Measurements from ENCODE around the gene GSS.

GSS gene

DNA sequence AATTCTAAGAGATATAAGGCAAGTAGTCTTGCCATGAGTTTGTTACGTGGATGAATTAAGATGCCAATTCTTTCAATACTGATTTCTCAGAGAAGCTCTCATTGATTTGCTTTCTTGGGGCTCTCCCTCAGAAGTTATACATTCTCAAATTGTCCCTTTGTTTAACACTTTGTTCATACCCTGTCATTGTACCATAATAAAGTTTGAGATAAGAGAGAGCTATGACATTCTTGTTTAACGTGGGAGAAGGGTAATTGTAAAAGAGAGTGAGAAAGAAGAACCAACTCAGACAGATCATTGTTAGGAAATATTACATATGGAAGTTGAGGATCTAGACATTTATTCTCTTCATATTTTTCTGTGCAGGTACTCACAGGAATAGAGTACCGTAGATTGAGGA is 60.1 kb downstream of the GSS start:
- Histone ChIP-seq H3K4me1 (no peaks in the 10 kb centered on the region), H3K27ac (no peak overlapping the region), H3K9ac (no peak overlapping the region), H3K79me2 (peaks cover 10% of the 10 kb centered on the region), H3K36me3 (ENCODE audit: control insufficient read depth, insufficient read depth, low read length) (no peaks in the 10 kb centered on the region), H3K9me3 (ENCODE audit: control insufficient read depth, low read length) (no peaks in the 10 kb centered on the region), H3K27me3 (ENCODE audit: control insufficient read depth, insufficient read depth, low read length) (no peaks in the 10 kb centered on the region), H3K4me2 (ENCODE audit: low read length) (no peak overlapping the region), H3K4me3 (ENCODE audit: low read depth, low read length) (no peak overlapping the region), H2AFZ (no peak overlapping the region)
- TF ChIP-seq, protein P1, sequence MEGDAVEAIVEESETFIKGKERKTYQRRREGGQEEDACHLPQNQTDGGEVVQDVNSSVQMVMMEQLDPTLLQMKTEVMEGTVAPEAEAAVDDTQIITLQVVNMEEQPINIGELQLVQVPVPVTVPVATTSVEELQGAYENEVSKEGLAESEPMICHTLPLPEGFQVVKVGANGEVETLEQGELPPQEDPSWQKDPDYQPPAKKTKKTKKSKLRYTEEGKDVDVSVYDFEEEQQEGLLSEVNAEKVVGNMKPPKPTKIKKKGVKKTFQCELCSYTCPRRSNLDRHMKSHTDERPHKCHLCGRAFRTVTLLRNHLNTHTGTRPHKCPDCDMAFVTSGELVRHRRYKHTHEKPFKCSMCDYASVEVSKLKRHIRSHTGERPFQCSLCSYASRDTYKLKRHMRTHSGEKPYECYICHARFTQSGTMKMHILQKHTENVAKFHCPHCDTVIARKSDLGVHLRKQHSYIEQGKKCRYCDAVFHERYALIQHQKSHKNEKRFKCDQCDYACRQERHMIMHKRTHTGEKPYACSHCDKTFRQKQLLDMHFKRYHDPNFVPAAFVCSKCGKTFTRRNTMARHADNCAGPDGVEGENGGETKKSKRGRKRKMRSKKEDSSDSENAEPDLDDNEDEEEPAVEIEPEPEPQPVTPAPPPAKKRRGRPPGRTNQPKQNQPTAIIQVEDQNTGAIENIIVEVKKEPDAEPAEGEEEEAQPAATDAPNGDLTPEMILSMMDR (IDR thresholded peaks at IDR 0.05): no peak

DNA sequence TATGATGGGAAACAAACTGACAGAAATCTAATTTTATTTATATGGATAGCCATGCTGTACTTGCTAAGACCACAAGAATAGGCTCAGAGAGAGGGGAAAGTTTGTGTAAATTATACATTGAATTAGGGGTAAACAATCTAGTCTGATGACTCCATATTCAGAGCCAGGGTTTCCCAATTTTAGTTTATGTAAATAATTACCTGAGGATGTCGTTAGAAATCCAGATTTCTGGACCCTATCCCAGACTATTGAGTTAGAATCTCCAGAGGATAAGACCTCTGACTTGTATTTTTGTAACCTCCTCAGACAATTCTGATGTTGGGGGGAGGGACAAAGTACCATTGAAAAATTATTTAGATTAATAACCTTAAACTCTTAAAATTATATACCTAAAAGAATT is 60.9 kb downstream of the GSS start:
- Histone ChIP-seq H3K27me3 (ENCODE audit: control insufficient read depth, insufficient read depth, low read length) (no peaks in the 10 kb centered on the region), H3K27ac (no peak overlapping the region), H3K4me3 (ENCODE audit: low read depth, low read length) (no peak overlapping the region), H3K9ac (no peak overlapping the region), H3K9me3 (ENCODE audit: control insufficient read depth, low read length) (no peaks in the 10 kb centered on the region), H2AFZ (no peak overlapping the region), H3K36me3 (ENCODE audit: control insufficient read depth, insufficient read depth, low read length) (no peaks in the 10 kb centered on the region), H3K4me1 (no peaks in the 10 kb centered on the region), H3K4me2 (ENCODE audit: low read length) (no peak overlapping the region), H3K79me2 (peaks cover 10% of the 10 kb centered on the region)
- TF ChIP-seq, protein P1 (IDR thresholded peaks at IDR 0.05): no peak

DNA sequence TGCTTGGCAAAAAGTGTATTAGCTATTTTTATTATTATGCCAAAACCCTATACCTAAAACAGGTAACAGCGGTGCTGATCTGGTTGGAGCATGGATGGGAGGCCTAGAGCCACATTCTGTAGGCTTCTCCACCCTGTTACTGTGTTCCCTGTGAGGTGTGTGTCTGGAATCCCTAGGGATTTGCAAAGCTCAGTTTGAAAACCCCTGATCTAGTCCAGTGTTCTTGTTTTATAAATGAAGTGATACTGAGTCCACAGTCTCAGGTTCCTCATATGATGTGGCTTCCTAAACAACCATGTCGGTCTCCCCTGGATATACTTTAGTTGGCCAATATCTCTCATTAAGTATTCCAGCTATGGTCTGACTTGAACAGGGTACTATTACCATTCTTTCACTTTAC is 62.9 kb downstream of the GSS start:
- Histone ChIP-seq H3K4me2 (ENCODE audit: low read length) (no peak overlapping the region), H3K4me1 (no peaks in the 10 kb centered on the region), H3K27ac (no peak overlapping the region), H3K9me3 (ENCODE audit: control insufficient read depth, low read length) (no peaks in the 10 kb centered on the region), H2AFZ (no peak overlapping the region), H3K9ac (no peak overlapping the region), H3K79me2 (peaks cover 10% of the 10 kb centered on the region), H3K36me3 (ENCODE audit: control insufficient read depth, insufficient read depth, low read length) (no peaks in the 10 kb centered on the region), H3K4me3 (ENCODE audit: low read depth, low read length) (no peak overlapping the region), H3K27me3 (ENCODE audit: control insufficient read depth, insufficient read depth, low read length) (no peaks in the 10 kb centered on the region)
- TF ChIP-seq, protein P1 (IDR thresholded peaks at IDR 0.05): no peak

DNA sequence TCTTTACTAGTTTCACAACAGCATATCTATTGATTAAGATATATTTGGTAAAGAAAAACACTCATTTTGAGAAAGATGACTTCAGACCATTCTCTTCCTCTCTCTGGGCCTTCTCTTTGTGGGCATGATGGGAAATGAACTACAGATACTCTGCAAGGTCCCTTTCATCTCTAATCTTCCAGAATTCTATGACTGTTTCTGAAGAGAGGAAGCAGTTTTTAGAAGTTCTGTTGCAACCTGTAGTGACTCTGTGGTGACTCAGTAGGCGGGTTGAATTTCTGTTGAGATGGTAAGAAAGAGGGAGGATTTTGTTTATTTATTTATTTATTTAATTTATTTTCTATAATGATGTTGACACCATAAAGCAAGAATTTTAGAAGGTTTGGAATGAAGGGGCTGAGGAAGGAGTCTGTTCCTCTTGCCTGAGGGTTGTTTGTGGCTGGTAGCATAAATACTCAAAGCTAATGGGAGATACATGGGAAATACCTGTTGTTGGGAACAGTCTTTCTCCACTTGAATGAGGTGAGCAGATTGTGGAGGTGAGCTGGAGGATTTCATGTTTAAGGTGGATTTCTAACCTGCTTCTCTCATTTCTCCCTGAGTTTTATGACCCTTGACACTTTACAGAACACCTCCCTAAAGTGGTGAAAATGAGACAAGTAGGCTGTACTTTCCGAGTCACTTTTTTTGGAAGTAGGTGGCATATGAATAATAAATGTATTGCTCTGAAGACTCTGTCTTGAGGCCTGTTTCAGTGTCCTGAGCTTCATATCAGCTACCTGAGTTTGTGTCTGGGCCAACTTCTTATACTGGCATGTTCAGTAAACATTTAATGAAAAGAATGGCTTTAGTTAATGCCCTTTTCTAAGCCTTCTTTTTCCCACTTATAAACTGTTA is 64.2 kb downstream of the GSS start:
- Histone ChIP-seq H3K9me3 (ENCODE audit: control insufficient read depth, low read length) (no peaks in the 10 kb centered on the region), H3K27ac (no peak overlapping the region), H3K36me3 (ENCODE audit: control insufficient read depth, insufficient read depth, low read length) (no peaks in the 10 kb centered on the region), H3K27me3 (ENCODE audit: control insufficient read depth, insufficient read depth, low read length) (no peaks in the 10 kb centered on the region), H3K9ac (no peak overlapping the region), H3K4me1 (no peaks in the 10 kb centered on the region), H3K4me2 (ENCODE audit: low read length) (no peak overlapping the region), H2AFZ (no peak overlapping the region), H3K4me3 (ENCODE audit: low read depth, low read length) (no peak overlapping the region), H3K79me2 (peaks cover 8% of the 10 kb centered on the region)
- TF ChIP-seq, protein P1 (IDR thresholded peaks at IDR 0.05): no peak

DNA sequence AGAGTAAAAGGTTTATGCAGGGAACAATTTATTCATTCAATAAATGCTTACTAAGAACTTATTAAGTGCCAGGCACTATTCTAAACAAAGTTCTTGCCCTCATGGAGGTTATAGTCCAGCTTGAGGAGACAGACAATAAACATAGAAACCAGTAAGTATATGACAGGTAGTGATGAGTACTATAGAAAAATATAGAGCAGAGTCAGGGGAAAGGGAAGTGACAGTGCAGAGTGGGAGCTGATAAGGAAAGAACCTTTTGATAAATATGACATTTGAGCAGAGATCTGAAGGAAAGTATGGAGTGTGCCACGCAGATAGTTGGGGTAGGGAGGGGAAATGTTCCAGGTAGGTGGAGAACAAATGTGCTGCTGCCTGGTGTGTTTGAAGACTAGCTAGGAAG is 67.1 kb downstream of the GSS start:
- H3K9ac ChIP-seq: no peak overlapping the region
- no peak overlapping the region for H3K27ac ChIP-seq
- TF ChIP-seq, protein P1 (IDR thresholded peaks at IDR 0.05): no peak
- H2AFZ ChIP-seq: no peak overlapping the region
- H3K36me3 ChIP-seq (ENCODE audit: control insufficient read depth, insufficient read depth, low read length): no peaks in the 10 kb centered on the region
- no peaks in the 10 kb centered on the region for H3K9me3 ChIP-seq (ENCODE audit: control insufficient read depth, low read length)
- H3K4me2 ChIP-seq (ENCODE audit: low read length): no peak overlapping the region
- H3K4me3 ChIP-seq (ENCODE audit: low read depth, low read length): no peak overlapping the region
- no peaks in the 10 kb centered on the region for H3K27me3 ChIP-seq (ENCODE audit: control insufficient read depth, insufficient read depth, low read length)
- H3K4me1 ChIP-seq: no peaks in the 10 kb centered on the region
- no peaks in the 10 kb centered on the region for H3K79me2 ChIP-seq
